Adrenal gland (tissue), 5 donors: ENCODE measurements around the gene CPNE4.

ENCODE experiments used
- CTCF ChIP-seq, 6 experiments: fragments of 450-650 bp in 4 of 6; fragments of 200-600 bp in 2 of 6; sonication (generic) in 1 of 6; IDR thresholded peaks; 1 replicate in 5 of 6; 2 replicates in 1 of 6; pipeline versions ENCODE4 v1.5.1 to v1.8.0; 2016 to 2021; ENCODE audit warnings: antibody characterized with exemption in 6 of 6, mild to moderate bottlenecking in 2 of 6, moderate library complexity in 1 of 6
- POLR2A ChIP-seq, 2 donors: fragments of 450-650 bp; IDR thresholded peaks; one replicate each; pipeline ENCODE4 v1.6.1; 2017; ENCODE audit warnings: antibody characterized with exemption in 2 of 2, mild to moderate bottlenecking in 2 of 2, moderate library complexity in 1 of 2
- donor health status: DM: no; HTN: no; CAD: no.

- TF ChIP-seq CTCF (IDR thresholded peaks at IDR 0.05), result no peak
- no peak for TF ChIP-seq POLR2A (IDR thresholded peaks at IDR 0.05)
These were observed 17.7 kb downstream of the CPNE4 start for GRCh38 chr3:132017137-132017536.
